NCI-H510A treated with DMSO at 0.1 percent for 48 hours (cell line): ENCODE results near the gene ETF1.
"Not testable (repeated sequence)": the region's sequence is repeated elsewhere in the genome, so short reads cannot be mapped to it uniquely, and the experiment has no call there.

ENCODE experiments used
- DNase-seq: peaks from one replicate; lab custom pipeline; 2025; lab: John Stamatoyannopoulos, UW

The ETF1 gene

DNA sequence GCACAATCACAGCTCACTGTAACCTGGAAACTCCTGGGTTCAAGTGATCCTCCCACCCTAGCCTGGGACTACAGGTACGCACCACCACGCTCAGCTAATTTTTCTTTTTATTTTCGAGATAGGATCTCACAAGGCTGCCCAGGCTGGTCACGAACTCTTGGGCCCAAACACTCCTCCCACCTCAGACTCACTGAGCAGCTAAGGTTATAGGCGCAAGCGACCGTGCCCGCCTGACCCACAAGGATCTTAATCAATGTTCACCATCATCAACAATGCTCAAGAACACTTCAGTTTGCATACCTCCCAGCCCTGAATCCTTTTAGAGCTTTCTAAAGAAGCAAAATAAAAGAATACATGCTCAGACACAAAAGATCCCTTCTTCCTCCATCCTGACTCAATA, 13.2 kb downstream of the ETF1 start:
- no peak for DNase-seq

GRCh38 chr5:138528744-138529469, 14.1 kb downstream of the ETF1 start:
- no peak for DNase-seq

DNA sequence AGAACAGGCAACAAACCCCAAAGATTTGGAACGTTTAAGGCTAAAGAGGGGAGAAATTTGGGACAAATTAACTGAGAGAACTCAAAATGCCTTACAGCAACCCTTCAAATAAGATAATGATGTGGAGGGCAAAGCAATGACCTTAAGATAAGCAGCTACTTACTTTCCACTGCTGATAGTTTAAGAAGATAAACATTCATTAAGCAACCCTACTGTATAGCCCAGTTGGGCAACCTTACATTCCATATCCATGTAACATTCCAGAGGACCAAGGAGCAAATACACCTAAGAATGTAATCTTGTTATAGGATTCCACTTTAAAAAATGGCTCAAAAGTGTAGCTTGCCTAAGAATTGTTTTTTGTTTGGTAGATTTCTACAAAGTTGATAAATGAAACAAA, 14.8 kb downstream of the ETF1 start:
- no peak for DNase-seq

GRCh38 chr5:138527170-138527569, 15.9 kb downstream of the ETF1 start:
- DNase-seq = no peak

- DNase-seq = no peak
Observed at GRCh38 chr5:138523406-138523805, 19.6 kb downstream of the ETF1 start.

- no peak for DNase-seq
Observed at GRCh38 chr5:138520971-138521370, 22.1 kb downstream of the ETF1 start.

DNA sequence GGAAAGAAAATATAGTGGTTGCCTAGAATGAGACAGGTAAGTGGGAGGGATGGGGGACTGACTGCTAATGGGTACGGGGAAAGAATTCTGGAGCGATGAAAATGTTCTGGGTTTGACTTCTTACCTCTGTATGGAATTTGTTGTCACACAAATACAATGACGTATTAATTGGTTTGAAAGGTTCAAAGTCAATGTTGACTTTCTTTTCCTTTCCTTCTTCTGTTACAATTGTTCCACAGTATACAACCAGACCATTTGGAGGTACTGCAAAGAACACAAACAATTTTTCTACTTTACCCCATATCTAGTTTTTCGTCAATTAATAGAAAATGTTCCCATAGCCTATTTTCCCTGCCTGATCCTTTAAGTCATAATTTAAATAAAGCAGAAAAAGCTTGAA, 25.6 kb downstream of the ETF1 start:
- DNase-seq = no peak

DNA sequence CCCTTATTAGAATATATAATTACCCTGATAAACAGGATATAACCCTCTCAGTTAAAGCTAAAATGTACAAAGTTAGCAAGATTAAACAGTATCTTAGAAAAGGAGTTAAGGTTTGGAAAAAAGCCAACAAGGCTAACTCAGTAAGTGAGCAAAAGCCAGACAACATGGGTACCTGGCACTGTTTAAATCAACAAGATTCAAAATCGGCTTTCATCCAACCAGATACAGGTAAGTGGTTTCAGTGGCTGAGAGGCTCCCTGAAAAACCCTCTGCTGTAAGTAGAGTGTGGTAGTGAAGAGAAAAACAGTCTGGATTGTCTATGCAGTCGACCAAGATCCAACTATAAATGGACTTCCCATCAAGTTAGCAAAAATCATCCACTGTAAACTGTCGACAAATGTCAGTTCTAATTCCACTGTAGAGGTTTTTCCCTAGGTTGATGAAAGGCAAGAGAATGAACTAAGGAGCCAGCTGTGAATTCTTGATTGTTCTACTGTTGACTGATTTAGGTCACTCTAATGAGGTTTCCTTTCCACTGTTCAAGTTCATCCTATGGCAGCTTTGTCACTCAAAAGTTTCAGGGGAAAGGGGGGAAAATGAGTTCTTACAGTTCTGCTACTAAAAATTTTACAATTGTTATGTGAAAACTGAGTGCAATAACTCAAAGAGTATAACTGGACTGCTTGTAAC, 27.3 kb downstream of the ETF1 start:
- no peak for DNase-seq

GRCh38 chr5:138514021-138514420, 29.0 kb downstream of the ETF1 start:
- DNase-seq = no peak

GRCh38 chr5:138508958-138509357, 34.1 kb downstream of the ETF1 start:
- no peak for DNase-seq

DNA sequence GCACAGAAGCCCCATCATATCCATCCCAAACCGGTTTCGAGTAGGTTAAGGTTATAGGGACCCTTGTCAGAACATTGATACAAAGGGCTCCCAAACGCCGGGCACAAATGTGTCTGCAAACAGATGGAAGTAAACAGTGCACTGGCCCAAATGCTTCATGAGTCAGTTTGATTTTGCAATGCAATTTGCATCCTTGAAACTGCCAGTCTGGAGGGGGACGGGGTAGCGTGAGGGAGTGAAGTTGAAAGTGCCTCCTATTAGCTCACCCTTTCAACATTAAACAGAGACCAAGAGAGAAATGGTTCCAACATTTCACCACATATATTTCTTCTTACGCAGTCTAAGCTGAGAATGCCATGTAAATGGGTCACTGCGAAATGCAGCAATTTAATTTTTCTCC, 35.6 kb downstream of the ETF1 start:
- not testable (repeated sequence) for DNase-seq

DNA sequence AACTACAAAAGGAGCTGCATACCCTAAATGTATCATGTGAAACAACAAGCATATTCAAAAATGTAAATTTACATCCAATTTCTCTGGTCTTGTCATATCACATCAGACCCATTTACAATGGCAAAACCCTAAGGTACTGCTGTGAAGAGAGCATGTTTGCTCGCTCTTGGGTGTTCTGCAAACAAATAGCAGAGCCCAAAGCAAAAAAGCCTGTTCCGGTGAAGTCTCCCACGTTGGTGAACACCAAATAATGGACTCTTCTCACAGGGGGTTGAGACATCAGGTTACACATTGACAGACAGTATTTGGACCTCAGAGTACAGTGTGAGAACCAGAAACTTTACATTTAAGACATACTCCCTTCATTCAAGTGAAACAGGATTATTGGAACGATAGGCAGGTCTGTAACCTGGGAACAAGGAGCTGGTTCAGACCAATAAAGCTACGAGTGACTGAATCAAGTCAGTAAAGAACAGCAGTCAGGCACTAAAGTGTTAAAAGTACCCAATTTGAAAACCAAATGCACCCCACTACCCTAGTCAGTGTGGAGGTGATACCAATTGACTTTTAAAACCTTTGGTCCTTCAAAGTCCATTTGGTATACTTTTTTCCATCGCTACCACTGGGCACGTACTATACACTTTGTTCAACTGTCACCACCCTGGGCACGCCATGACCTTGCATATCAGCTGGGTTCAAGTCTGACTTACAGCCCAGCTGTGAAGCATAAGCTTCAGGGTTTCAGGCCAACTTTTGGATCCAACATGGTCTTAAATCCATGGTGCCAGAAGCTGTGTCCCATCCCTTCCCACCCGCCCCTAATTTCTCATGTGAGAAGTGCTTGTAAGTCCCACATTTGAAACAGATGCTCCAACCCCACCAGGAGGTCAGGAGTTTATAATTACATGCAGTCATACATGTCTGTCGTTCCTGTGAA, 36.4 kb downstream of the ETF1 start:
- no peak for DNase-seq

DNA sequence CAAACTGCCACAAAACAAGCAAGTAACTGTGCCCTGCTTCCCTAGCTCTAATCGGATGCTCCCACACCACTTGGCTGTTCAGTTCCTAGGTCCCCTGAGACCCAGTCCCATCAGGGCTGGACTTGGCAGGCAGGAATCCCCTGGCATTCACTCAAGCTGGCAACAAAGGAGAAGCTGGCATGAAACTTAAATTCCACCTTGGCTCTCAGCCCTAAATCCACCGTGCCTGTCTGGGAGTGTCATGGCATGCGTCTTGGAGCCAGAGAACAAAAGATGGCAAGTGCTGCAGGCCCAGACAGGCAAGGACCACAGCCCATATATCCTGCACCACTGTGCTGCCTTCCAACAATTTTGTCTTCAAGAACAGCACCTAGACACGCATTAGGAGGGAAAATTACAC, 38.2 kb downstream of the ETF1 start:
- DNase-seq = no peak

DNA sequence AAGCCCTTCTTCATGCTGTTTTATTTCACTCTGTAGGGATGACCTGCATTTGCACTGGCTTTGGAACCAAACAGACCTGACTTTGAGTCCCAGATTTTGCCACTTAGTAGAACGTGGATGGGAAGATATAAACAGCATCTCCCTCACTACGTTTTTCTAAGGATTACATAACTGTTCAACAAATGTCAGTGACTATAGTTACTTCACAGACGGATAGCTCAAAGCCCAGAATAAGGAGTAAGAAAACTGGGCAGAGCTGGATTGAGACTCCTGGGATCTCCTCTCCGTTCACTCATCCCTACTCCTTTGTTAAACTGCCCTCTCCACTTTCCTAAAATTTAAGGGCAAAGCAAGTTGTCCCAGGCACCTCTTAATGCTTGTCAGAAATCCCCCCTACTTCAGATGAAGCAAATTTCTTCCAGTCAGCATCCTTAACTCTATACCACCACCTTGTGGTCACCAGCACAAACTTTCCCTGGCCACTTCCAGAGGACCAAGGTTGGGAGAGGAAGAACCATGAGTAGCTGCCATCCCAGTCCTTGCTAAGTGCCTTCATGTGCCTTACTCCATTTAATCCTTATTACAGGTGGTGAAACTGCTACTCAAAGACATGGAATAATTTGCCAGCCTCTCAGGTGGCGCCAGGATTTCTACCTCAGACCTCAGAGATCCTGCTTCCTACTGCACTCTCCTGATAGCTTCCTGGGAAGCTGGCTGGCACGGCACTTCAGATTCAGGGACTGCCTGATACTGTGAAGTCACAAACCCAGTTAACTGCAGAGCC, 39.4 kb downstream of the ETF1 start:
- peak; percentile 45 for DNase-seq

DNA sequence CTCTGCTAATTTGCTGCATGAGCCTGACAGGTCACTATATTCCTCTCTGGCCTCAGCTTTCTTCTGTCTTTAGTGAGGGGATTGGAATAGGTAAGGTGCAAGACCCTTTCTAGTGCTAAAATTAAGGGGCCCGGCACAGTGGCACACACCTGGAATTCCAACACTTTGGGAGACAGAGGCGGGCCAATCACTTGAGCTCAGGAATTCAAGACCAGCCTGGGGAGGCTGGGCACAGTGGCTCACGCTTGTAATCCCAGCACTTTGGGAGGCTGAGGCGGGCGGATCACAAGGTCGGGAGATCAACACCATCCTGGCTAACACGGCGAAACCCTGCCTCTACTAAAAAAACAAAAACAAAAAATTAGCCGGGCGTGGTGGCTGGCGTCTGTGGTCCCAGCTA, 40.5 kb downstream of the ETF1 start:
- DNase-seq = no peak

DNA sequence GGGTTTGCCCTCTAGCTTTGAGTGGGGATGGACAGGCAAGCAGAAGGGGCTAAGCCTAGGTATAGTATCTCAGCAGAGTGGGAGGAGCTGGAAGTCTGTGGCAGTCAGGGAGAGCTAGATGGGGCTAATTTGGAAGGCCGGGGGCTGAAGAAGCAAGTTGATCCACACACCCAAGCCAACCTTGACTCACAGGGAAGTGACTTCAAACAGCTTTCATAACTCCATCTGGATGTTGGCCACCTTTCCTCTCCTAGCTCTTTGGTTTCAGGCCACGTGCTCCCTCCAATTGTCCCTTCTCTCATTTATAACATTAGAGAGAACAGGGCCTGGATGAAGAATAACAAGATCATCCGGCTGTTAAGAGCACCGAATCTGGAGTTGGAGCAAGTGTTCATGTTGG, 40.9 kb downstream of the ETF1 start:
- no peak for DNase-seq

DNA sequence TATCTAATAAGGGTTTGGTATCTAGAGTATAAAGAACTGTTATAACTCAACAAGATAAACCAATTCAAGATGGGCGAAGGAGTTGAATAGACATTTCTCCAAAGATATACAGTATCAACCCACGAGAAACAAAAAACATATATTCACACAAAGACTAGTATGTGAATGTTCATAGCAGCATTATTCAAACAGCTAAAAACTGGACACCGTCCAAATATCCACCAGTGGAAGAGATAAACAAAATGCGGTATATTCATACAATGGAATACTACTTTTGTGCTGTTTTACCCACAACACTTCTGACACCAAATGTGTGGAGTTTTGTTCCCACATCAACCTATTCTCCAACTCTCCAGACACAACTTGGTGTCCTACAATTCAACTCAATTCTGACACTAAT, 44.7 kb downstream of the ETF1 start:
- DNase-seq = no peak

DNA sequence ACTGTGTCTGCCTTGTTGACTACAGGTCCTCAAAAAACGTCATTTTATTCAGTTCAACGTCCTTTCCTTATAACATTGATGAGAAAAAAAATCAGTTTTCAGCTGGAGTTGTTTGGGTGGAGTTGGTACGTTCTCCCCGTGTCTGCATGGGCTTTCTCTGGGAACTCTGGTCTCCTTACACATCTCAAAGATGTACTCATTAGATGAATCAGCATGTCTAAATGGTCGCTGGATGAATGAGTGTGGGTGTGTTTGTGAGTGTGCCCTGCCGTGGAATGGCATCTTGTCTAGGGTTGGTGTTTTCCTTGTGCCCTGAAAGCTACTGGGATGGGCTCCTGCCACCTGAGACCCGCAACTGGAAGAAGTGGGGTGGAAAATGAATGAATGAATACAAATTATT, 47.7 kb downstream of the ETF1 start:
- DNase-seq = no peak

DNA sequence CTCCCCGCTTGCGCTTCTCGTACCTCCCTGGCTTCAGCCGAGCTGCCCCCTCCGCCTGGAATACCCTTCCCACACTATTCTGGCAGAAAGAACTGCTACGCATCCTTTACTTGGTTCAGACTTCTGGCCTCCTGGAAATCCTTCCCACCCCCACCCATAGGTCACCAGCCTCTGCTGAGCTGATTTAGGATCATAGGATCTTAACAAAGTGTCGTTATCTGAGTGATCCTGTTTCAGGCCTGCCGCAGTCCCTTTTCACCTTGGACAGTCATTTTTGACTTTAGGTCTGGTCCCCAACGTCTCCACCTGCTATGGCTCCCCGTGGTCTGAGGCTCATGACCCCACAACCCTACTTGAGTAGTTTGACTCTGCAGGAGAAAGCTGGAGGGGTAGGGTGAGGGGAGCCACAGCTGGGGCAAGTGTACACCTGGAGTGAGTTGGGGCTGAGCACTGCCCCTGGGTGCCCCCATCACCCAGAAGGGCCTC, 50.4 kb downstream of the ETF1 start:
- no peak for DNase-seq

DNA sequence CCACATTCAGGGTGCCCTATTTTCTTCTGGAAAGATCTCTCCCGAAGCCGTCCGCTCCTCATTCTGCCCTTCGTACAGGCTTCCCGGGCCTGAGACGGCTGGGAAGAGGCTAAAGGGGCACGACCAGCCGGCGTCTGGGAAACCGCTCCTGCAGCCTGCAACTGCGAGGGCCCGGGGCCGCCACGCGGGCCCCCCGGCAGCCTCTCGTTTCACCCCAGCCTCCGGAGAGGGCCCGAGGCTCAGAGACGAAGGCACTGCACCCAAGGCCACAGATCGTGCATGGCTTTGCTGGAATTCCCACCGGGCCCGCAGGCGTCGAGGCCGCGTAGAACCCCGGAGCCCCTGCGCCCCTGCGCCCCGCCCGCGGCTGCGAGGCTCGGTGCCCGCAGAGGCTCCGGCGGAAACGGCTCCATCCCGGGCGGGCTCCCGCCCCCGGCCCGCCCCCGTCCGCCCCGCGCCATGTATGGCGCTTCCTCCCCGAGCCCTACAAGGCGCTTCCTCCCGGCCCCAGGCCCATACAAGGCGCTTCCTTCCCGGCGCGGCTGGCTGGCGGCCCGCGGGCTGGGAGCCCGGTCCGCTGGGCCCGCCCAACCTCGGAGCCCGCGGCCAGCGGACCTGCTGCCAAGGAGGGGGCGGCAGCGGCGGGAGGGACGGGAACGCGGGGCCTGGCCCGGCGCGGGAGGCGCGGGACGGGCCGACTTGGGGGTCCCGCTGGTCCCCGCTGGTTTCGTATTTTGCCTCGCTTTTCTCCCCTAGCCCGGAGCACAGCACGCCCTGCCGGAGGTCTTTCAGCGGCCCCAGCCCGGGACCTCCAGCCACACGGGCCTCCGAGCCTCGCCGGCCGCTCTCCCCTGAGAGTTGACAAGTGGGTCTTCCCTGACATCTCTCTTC, 51.1 kb downstream of the ETF1 start:
- DNase-seq = peak; percentile 44

DNA sequence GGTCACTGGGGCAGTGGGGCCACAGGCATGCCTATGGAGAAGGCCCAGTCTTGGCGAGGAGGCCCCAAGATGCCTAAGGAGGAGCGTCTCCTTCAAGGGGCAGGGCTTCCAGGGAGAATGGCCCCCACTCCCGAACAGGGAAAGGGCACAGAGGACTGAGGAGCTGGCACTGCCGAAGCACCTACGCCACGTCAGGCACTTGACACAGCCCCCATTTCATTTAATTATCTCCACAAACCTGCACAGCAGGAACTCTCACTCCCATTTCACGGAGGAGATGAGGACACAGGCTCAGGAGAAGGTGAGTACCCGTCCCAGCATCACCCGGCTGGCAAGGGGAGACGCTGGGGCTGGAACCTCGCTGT, 51.8 kb downstream of the ETF1 start:
- no peak for DNase-seq
